HL-60 (cell line): ENCODE measurements around the gene ORC5.

ENCODE experiments used
- GABPA ChIP-seq: IDR thresholded peaks from 2 replicates; pipeline ENCODE4 v1.6.1; 2012; ENCODE audit warnings: low read depth
- POLR2AphosphoS5 ChIP-seq: IDR thresholded peaks from 2 replicates; pipeline ENCODE4 v1.6.1; 2012; ENCODE audit warnings: low read depth
- TF ChIP-seq, protein P1 (sequence below): IDR thresholded peaks from one replicate; pipeline ENCODE4 v1.5.1; 2011; ENCODE audit warnings: low read length, control low read depth, inconsistent platforms; ENCODE audit not compliant: insufficient read depth
- TF ChIP-seq, protein P2 (sequence below): IDR thresholded peaks from 2 replicates; pipeline ENCODE4 v1.6.1; 2012; ENCODE audit warnings: low read depth; ENCODE audit not compliant: insufficient replicate concordance

DNA sequence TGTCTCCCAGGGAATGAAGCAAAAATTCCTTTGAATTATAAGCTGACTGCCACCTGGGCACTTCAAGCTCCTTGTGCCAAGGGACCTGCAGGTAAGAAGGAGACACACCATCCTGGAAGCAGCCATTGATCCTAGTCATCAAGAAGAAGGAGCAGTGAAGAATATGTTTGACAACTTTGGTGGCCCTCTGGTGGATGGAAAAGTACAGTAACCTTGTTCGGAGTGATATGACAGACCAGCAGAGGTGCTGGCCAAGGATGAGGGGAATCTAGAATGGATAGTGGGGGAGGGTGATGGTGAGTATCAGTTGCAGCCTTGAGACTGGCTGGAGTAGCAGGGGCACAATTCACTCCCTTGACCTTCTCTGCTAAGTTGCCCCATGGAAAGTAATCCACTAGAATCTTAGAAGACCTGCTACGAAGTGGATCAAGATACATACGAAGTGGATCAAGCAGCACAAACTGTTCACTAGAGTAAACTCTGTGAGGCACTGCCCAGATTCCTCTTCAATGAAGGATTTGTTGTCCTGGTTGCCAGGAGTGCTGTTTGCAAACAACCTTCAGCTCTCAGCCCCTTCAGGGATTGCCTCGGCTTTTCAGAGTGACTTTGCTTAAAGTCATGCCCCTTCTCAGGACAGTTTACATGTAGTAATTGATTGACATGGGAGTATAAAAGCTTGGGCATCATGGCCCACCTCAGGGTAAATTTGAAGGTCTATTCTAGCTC lies 44.8 kb upstream of the ORC5 start:
- TF ChIP-seq GABPA (no peak), POLR2AphosphoS5 (no peak)
- TF ChIP-seq, protein P1, sequence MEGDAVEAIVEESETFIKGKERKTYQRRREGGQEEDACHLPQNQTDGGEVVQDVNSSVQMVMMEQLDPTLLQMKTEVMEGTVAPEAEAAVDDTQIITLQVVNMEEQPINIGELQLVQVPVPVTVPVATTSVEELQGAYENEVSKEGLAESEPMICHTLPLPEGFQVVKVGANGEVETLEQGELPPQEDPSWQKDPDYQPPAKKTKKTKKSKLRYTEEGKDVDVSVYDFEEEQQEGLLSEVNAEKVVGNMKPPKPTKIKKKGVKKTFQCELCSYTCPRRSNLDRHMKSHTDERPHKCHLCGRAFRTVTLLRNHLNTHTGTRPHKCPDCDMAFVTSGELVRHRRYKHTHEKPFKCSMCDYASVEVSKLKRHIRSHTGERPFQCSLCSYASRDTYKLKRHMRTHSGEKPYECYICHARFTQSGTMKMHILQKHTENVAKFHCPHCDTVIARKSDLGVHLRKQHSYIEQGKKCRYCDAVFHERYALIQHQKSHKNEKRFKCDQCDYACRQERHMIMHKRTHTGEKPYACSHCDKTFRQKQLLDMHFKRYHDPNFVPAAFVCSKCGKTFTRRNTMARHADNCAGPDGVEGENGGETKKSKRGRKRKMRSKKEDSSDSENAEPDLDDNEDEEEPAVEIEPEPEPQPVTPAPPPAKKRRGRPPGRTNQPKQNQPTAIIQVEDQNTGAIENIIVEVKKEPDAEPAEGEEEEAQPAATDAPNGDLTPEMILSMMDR, result no peak
- TF ChIP-seq, protein P2, sequence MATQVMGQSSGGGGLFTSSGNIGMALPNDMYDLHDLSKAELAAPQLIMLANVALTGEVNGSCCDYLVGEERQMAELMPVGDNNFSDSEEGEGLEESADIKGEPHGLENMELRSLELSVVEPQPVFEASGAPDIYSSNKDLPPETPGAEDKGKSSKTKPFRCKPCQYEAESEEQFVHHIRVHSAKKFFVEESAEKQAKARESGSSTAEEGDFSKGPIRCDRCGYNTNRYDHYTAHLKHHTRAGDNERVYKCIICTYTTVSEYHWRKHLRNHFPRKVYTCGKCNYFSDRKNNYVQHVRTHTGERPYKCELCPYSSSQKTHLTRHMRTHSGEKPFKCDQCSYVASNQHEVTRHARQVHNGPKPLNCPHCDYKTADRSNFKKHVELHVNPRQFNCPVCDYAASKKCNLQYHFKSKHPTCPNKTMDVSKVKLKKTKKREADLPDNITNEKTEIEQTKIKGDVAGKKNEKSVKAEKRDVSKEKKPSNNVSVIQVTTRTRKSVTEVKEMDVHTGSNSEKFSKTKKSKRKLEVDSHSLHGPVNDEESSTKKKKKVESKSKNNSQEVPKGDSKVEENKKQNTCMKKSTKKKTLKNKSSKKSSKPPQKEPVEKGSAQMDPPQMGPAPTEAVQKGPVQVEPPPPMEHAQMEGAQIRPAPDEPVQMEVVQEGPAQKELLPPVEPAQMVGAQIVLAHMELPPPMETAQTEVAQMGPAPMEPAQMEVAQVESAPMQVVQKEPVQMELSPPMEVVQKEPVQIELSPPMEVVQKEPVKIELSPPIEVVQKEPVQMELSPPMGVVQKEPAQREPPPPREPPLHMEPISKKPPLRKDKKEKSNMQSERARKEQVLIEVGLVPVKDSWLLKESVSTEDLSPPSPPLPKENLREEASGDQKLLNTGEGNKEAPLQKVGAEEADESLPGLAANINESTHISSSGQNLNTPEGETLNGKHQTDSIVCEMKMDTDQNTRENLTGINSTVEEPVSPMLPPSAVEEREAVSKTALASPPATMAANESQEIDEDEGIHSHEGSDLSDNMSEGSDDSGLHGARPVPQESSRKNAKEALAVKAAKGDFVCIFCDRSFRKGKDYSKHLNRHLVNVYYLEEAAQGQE, result no peak
